C4-2B (cell line): ENCODE measurements around the gene CIAO3.

ENCODE experiments used
- CTCF ChIP-seq: fragments of 450-650 bp; conservative IDR thresholded peaks from 2 replicates; pipeline ENCODE4 v1.5.1; 2017; ENCODE audit warnings: mild to moderate bottlenecking
- ZFX ChIP-seq: fragments of 450-650 bp; IDR thresholded peaks from 2 replicates; pipeline ENCODE4 v1.6.1; 2017

GRCh38 chr16:764848-765487, 24.2 kb upstream of the CIAO3 start:
- TF ChIP-seq CTCF (no peak), ZFX (no peak)
